ENCODE data around the gene WDR59. TPM values are rescaled to one million over a fixed set of nuclear protein-coding genes. Genes with fewer than 3 reads are reported as not detected.
A peak's percentile ranks its signal among the peaks of the same experiment; 100 is the strongest.

Gene WDR59
- total and polyA plus RNA-seq, 9 of the 15 experiments (the other 6 are each of a cell fraction or from before 2014, with no cell fraction given) = 12.7 to 126 (median 34.7) TPM

GRCh38 chr16:74841469-74841868, 143.5 kb downstream of the WDR59 start (continued):
- peak; percentile 94 for TF ChIP-seq ZNF512 (tag; IDR thresholded peaks at IDR 0.05)
- no peak for TF ChIP-seq GTF3C2 (IDR thresholded peaks at IDR 0.05; ENCODE audit: borderline replicate concordance, extremely low read depth, insufficient read length)
- no peak for TF ChIP-seq ZNF184 (CRISPR knock-in tag; IDR thresholded peaks at IDR 0.05)
- no peak for TF ChIP-seq ZNF830 (CRISPR knock-in tag; IDR thresholded peaks at IDR 0.05)
- no peak for TF ChIP-seq ZNF212 (CRISPR knock-in tag; IDR thresholded peaks at IDR 0.05)

- BruUV-seq (replicated peaks) = no TSS peak
- H3K27ac ChIP-seq (ENCODE audit: extremely low read depth, low read depth, low read length) = no peak overlapping the region
- in situ Hi-C loops (cut with MboI) = no loop called here
- H3K9ac ChIP-seq (ENCODE audit: insufficient read depth in 1 of 2, low read depth in 2 of 2, low read length in 2 of 2) = no peak overlapping the region
- no peaks in the 10 kb centered on the region for H3K27me3 ChIP-seq (ENCODE audit: control insufficient read depth in 2 of 2, insufficient read depth in 2 of 2, low read length in 2 of 2)
- H3K4me3 ChIP-seq = no peak overlapping the region
- no peaks in the 10 kb centered on the region for H4K20me1 ChIP-seq (replicated peaks; ENCODE audit: control insufficient read depth, insufficient read depth, low read length)
- H3K9me1 ChIP-seq (ENCODE audit: control insufficient read depth, insufficient read depth, low read length) = no peaks in the 10 kb centered on the region
- no peak for ATAC-seq
- no peaks in the 10 kb centered on the region for H3K79me2 ChIP-seq (ENCODE audit: control insufficient read depth, insufficient read depth, low read length)
- FAIRE-seq = no peak
- H3K4me2 ChIP-seq (ENCODE audit: insufficient read depth, low read length) = no peak overlapping the region
- H3K4me1 ChIP-seq (replicated peaks in 1 of 2; ENCODE audit: control insufficient read depth in 2 of 2, insufficient read depth in 2 of 2, low read length in 2 of 2) = peaks cover 0 to 4% of the 10 kb centered on the region in 2 experiments; a peak in 3 of 5 replicates
- H2AFZ ChIP-seq (ENCODE audit: low read depth, low read length) = no peak overlapping the region
- H3K36me3 ChIP-seq (ENCODE audit: control insufficient read depth, insufficient read depth, low read length) = no peaks in the 10 kb centered on the region
- CTCF ChIA-PET (ENCODE audit: low intra/inter-chr PET ratio) = no interaction called here
- WGBS (ENCODE audit: insufficient coverage, low coverage, missing lambda C conversion rate) = 16% methylated on average over 4 of the region's 4 CpGs
- no peaks in the 10 kb centered on the region for H3K9me3 ChIP-seq (replicated peaks; ENCODE audit: control insufficient read depth, insufficient read depth, low read depth, low read length)
- DNase-seq (ENCODE audit: extremely low read depth in 1 of 4, low spot score in 3 of 4) = no peak
- POLR2A ChIA-PET = interaction anchor here (0.6 kb wide), 1 partner anchor 88 kb away, joined by 3 read pairs; no protein-coding TSS in a partner anchor
- intact Hi-C loops (cut with micrococcal nuclease) = no loop called here
- TF ChIP-seq ZNF175 (CRISPR knock-in tag; IDR thresholded peaks at IDR 0.05; ENCODE audit: low read depth) (no peak), SIN3B (IDR thresholded peaks at IDR 0.05; ENCODE audit: low read depth) (no peak), TAF9B (IDR thresholded peaks at IDR 0.05; ENCODE audit: partially characterized antibody) (no peak), HIVEP1 (CRISPR knock-in tag; IDR thresholded peaks at IDR 0.05) (no peak), ZMIZ1 (IDR thresholded peaks at IDR 0.05; ENCODE audit: low read depth in 2 of 2, low read length in 2 of 2) (no peak), STAT5A (IDR thresholded peaks at IDR 0.05; ENCODE audit: borderline replicate concordance, low read length) (no peak), CREB3 (tag; conservative IDR thresholded peaks at IDR 0.05; ENCODE audit: low read depth) (no peak)
These were observed 147.9 kb downstream of the WDR59 start for GRCh38 chr16:74837056-74837455.
